Colonic mucosa (tissue), 4 donors: ENCODE measurements around the gene ZEB1. TPM values are rescaled to one million over a fixed set of nuclear protein-coding genes. Genes with fewer than 3 reads are reported as not detected.

ENCODE experiments used
- DNase-seq: peaks from one replicate; pipeline ENCODE4 v3.0.0-alpha.2; 2020
- H3K27ac ChIP-seq: fragments of 200-600 bp; one replicate; pipeline ENCODE4 v1.8.0; 2021
- H3K27me3 ChIP-seq: fragments of 200-600 bp; one replicate; pipeline ENCODE4 v1.8.0; 2021
- H3K36me3 ChIP-seq: fragments of 200-600 bp; one replicate; pipeline ENCODE4 v1.8.0; 2021
- H3K4me1 ChIP-seq: fragments of 200-600 bp; one replicate; pipeline ENCODE4 v1.8.0; 2021; ENCODE audit warnings: mild to moderate bottlenecking
- H3K4me3 ChIP-seq: fragments of 200-600 bp; one replicate; pipeline ENCODE4 v1.8.0; 2021
- H3K9ac ChIP-seq, 2 donors: one replicate each; pipeline ENCODE4 v1.7.0; 2013; ENCODE audit warnings: control low read depth in 2 of 2, low read depth in 2 of 2, low read length in 2 of 2
- H3K9me3 ChIP-seq: fragments of 200-600 bp; one replicate; pipeline ENCODE4 v1.8.0; 2021
- CTCF ChIP-seq: fragments of 200-600 bp; IDR thresholded peaks from one replicate; pipeline ENCODE4 v1.8.0; 2022; ENCODE audit warnings: antibody characterized with exemption, mild to moderate bottlenecking
- intact Hi-C: fragments of 100-400 bp; cut with DNase I; formaldehyde crosslinking; loops from one replicate; pipeline ENCODE4 v1.14.1; 2022
- total RNA-seq, 2 donors: library from RNA; stranded (reverse); fragmentation: NEBNext Ultra II Directional in 1 of 2; extraction: Animal tissue kit (Norgen Biotek cat#: 25700) in 1 of 2; gene quantifications; one replicate each; pipeline ENCODE4 v1.2.1, GENCODE V29; 2021
- donor health status: healthy.
- donor health status: DM: no; HTN: no; CAD: no.
- donor health status: DM: no; HTN: no; CAD: no.

ZEB1 gene
- total RNA-seq, 2 donors from 2014 or later, result 6.1 to 32.3 TPM

GRCh38 chr10:31431021-31431420 is 112.0 kb downstream of the ZEB1 start:
- H3K27me3 ChIP-seq, result no peaks in the 10 kb centered on the region
- no peak for DNase-seq
- no peak overlapping the region for H3K9ac ChIP-seq
- H3K27ac ChIP-seq, result no peak overlapping the region
- no peaks in the 10 kb centered on the region for H3K9me3 ChIP-seq
- intact Hi-C loops, result no loop called here
- H3K4me1 ChIP-seq, result no peaks in the 10 kb centered on the region
- TF ChIP-seq CTCF, result no peak
- H3K4me3 ChIP-seq, result no peak overlapping the region
- no peaks in the 10 kb centered on the region for H3K36me3 ChIP-seq

- intact Hi-C loops, result no loop called here
- H3K9me3 ChIP-seq, result no peaks in the 10 kb centered on the region
Observed at GRCh38 chr10:31437959-31438358, 118.9 kb downstream of the ZEB1 start.

GRCh38 chr10:31451766-31452165 is 132.8 kb downstream of the ZEB1 start:
- Histone ChIP-seq H3K36me3 (no peaks in the 10 kb centered on the region), H3K9me3 (no peaks in the 10 kb centered on the region), H3K4me3 (no peak overlapping the region), H3K27ac (no peak overlapping the region), H3K9ac (no peak overlapping the region), H3K4me1 (no peaks in the 10 kb centered on the region), H3K27me3 (no peaks in the 10 kb centered on the region)
- DNase-seq, result no peak
- TF ChIP-seq CTCF, result no peak
- intact Hi-C loops, result no loop called here

More at GRCh38 chr10:31437959-31438358, 118.9 kb downstream of the ZEB1 start:
- Histone ChIP-seq H3K4me1 (no peaks in the 10 kb centered on the region), H3K27me3 (no peaks in the 10 kb centered on the region), H3K36me3 (no peaks in the 10 kb centered on the region), H3K4me3 (no peak overlapping the region), H3K27ac (no peak overlapping the region), H3K9ac (no peak overlapping the region)
- TF ChIP-seq CTCF, result no peak
- DNase-seq, result no peak

- Histone ChIP-seq H3K4me3 (no peak overlapping the region), H3K27me3 (no peaks in the 10 kb centered on the region), H3K4me1 (no peaks in the 10 kb centered on the region), H3K9me3 (no peaks in the 10 kb centered on the region), H3K27ac (no peak overlapping the region), H3K36me3 (no peaks in the 10 kb centered on the region), H3K9ac (no peak overlapping the region)
- intact Hi-C loops, result no loop called here
- DNase-seq, result no peak
- no peak for TF ChIP-seq CTCF
Observed at GRCh38 chr10:31456468-31456867, 137.5 kb downstream of the ZEB1 start.

GRCh38 chr10:31457858-31458257 is 138.8 kb downstream of the ZEB1 start:
- Histone ChIP-seq H3K9ac (no peak overlapping the region), H3K27me3 (no peaks in the 10 kb centered on the region), H3K4me3 (no peak overlapping the region), H3K36me3 (no peaks in the 10 kb centered on the region), H3K4me1 (no peaks in the 10 kb centered on the region), H3K27ac (no peak overlapping the region), H3K9me3 (no peaks in the 10 kb centered on the region)
- DNase-seq, result no peak
- no peak for TF ChIP-seq CTCF
- intact Hi-C loops, result no loop called here

GRCh38 chr10:31458974-31459373 is 140.0 kb downstream of the ZEB1 start:
- no peaks in the 10 kb centered on the region for H3K4me1 ChIP-seq
- intact Hi-C loops, result no loop called here
- no peak for TF ChIP-seq CTCF
- no peaks in the 10 kb centered on the region for H3K36me3 ChIP-seq
- no peak for DNase-seq
- no peak overlapping the region for H3K27ac ChIP-seq
- no peak overlapping the region for H3K9ac ChIP-seq
- no peaks in the 10 kb centered on the region for H3K9me3 ChIP-seq
- no peak overlapping the region for H3K4me3 ChIP-seq
- no peaks in the 10 kb centered on the region for H3K27me3 ChIP-seq
